ENCODE measurements around the gene TSHZ3.

DNA sequence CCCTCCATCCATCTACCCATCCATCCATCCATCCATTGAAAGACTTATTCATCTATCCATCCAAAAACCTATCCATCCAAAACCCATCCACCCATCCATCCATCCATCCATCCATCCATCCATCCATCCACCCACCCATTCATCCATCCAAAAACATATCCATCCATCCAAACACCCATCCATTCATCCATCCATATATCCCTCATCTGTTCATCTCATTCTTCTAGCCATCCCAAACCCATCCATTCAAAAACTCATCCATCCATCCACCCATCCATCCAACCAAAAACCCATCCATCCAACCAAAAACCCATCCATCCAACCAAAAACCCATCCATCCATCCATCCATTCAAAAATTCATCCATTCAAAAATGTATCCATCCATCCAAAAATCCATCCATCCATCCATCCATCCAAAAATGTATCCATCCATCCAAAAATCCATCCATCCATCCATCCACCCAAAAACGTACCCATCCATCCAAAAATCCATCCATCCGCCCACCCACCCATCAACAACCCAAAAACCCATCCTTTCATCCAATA is 56.5 kb downstream of the TSHZ3 start:
- no peak for TF ChIP-seq EZH2 (IDR thresholded peaks at IDR 0.05; ENCODE audit: insufficient read depth, poor library complexity, severe bottlenecking)
- no peak for TF ChIP-seq EZH2phosphoT487 (IDR thresholded peaks at IDR 0.05; ENCODE audit: insufficient read depth, low read depth)

All from GM23248 (cell line).